Measurements from ENCODE around the gene POU4F3.

DNA sequence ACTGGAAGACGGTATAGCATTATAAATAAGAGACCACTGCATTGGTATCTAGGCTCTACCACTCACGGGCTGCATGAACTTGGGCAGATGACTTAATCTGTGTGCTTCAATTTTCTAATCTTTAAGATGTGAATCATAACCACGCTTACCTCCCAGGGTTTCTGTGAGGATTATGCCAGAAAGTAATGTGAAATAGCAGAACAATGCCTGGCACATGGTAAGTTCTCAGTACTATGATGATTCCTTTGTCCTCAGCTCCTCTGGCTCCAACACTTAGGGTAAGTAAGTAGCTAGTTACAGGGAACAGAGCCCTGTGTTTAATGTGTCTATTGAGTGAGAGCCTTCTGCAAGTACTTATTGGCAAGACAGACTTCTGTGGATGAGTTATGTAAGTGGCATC is 31.1 kb downstream of the POU4F3 start:
- TF ChIP-seq POLR2A (IDR thresholded peaks at IDR 0.05; ENCODE audit: low read depth, low read length) (no peak), POLR2AphosphoS5 (IDR thresholded peaks at IDR 0.05; ENCODE audit: low read depth, low read length) (no peak)

All from GM12891 (cell line).